Effector memory CD8-positive, alpha-beta T cell (primary cell): ENCODE data around the gene INSL4.

Source experiments
- ATAC-seq: fragments of 150-1000 bp; cut with Tn5 transposase; replicated peaks from 2 replicates; pipeline ENCODE4 v1.10.0; 2021; ENCODE audit warnings: mild to moderate bottlenecking, moderate library complexity
- DNase-seq, 3 experiments: peaks; one replicate each; pipeline ENCODE4 v3.0.0; 2021
- H3K27ac Mint-ChIP-seq, 2 donors: one replicate each; pipeline ENCODE4 v1.8.0; 2022; ENCODE audit warnings: mild to moderate bottlenecking in 2 of 2, mixed read lengths in 2 of 2, moderate library complexity in 2 of 2
- H3K27me3 Mint-ChIP-seq, 2 donors: one replicate each; pipeline ENCODE4 v1.8.0; 2022; ENCODE audit warnings: mixed read lengths in 2 of 2
- H3K36me3 Mint-ChIP-seq: one replicate; pipeline ENCODE4 v1.8.0; 2022; ENCODE audit warnings: mild to moderate bottlenecking, moderate library complexity, mixed read lengths; ENCODE audit not compliant: insufficient read depth
- H3K4me1 Mint-ChIP-seq, 2 donors: one replicate each; pipeline ENCODE4 v1.8.0; 2022; ENCODE audit warnings: low read depth in 2 of 2, mixed read lengths in 2 of 2
- H3K4me3 Mint-ChIP-seq, 2 donors: one replicate each; pipeline ENCODE4 v1.8.0; 2022; ENCODE audit warnings: mild to moderate bottlenecking in 2 of 2, mixed read lengths in 2 of 2, moderate library complexity in 2 of 2
- H3K9me3 Mint-ChIP-seq, 2 donors: one replicate each; pipeline ENCODE4 v1.8.0; 2022; ENCODE audit warnings: mixed read lengths in 2 of 2
- total RNA-seq, 9 experiments: gene quantifications; one replicate each; lab custom pipeline; 2026; lab: John Stamatoyannopoulos, UW

Gene INSL4
- total RNA-seq, result 0 to 0.26 (median 0) reads per million in 9 experiments

DNA sequence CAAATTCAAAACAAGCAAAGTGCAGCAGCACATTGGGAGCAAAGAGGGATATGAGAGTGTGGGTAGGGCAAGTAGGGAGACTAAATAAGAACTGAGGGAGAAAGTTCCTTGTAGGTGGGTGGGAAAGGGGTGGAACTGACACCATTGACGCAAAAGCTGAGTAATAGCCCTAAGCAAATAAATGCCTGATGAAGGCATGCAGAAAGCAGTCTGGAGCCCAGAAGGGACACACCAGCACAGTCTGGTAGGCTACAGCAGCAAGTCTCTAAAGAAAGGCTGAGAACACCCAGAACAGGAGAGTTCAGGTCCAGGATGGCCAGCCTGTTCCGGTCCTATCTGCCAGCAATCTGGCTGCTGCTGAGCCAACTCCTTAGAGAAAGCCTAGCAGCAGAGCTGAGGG, at the start of gene INSL4:
TSS of gene INSL4 (plus strand) at position 208 of the 400 bp plus-strand sequence. CDS start at position 313, 105 bp downstream.
- ATAC-seq (no peak), DNase-seq (no peak)
- H3K36me3 Mint-ChIP-seq, result no peaks in the 10 kb centered on the region
- peaks cover 21 to 38% of the 10 kb centered on the region in 2 donors for H3K27me3 Mint-ChIP-seq
- H3K27ac Mint-ChIP-seq, result no peak within 1 kb of the TSS
- H3K4me1 Mint-ChIP-seq, result no peaks in the 10 kb centered on the region
- no peak within 1 kb of the TSS for H3K4me3 Mint-ChIP-seq
- H3K9me3 Mint-ChIP-seq, result no peaks in the 10 kb centered on the region

DNA sequence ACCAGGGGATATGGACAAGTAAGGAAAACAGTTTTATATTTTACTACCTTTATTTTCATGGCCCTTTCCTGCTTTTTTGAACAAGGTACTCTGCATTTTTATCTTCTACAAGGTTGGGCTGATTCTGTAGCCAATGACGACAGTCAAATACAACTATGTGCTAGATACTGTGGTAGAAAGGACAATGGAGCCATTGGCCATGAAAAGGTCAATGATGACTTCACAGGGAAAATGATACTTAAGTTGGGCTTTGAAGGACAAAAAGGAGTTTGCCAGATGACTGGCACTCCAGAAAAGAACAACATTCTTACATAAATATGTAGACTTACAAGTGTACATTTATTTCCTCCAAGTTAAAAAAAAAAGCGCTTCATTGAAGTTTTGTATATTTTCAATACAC, 46.4 kb upstream of the INSL4 start:
- no peaks in the 10 kb centered on the region for H3K9me3 Mint-ChIP-seq
- no peak overlapping the region for H3K4me3 Mint-ChIP-seq
- ATAC-seq (no peak), DNase-seq (no peak)
- H3K4me1 Mint-ChIP-seq, result peaks cover 3 to 9% of the 10 kb centered on the region in 2 donors
- no peak overlapping the region for H3K27ac Mint-ChIP-seq
- no peaks in the 10 kb centered on the region for H3K27me3 Mint-ChIP-seq
- no peaks in the 10 kb centered on the region for H3K36me3 Mint-ChIP-seq

DNA sequence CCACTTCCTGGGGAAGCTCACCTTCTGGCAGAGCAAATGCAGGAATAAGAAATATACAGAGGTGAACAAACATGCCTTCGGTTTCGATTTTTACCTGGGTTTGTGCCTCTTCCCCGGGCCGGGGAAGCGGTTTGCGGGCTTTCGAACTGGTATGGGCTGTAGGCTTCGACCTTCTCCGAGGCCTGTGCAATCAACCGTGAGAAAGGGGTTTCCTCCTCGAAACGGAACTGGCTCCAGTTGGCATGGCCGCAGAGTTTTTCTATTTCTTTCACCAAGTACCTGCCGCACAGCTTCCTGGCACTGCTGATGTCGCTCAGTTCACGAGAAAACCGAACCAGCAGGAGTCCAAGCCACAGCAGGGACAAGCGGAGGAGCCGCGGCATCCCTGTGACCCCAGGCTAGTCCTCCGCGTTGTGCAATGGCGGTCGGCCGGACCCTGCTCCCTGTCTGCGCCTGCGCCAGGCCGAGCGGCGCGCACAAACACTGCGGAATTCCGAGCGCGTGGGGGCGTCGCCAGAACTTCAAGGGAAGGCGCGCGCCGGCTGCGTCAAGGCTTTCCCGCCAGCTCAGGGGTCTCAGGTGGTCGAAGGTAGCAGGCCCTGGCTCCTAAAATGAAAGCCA, 45.9 kb upstream of the INSL4 start, which contains the start of gene INSL6:
TSS of gene INSL6 (minus strand) at position 420 of the 621 bp plus-strand sequence. CDS start at position 383, 37 bp downstream.
- DNase-seq, result no peak
- Mint-ChIP-seq H3K4me1 (peaks cover 2 to 9% of the 10 kb centered on the region in 2 donors), H3K27me3 (no peaks in the 10 kb centered on the region), H3K36me3 (no peaks in the 10 kb centered on the region), H3K9me3 (no peaks in the 10 kb centered on the region), H3K4me3 (no peak within 1 kb of the TSS), H3K27ac (no peak within 1 kb of the TSS)
- no peak for ATAC-seq

DNA sequence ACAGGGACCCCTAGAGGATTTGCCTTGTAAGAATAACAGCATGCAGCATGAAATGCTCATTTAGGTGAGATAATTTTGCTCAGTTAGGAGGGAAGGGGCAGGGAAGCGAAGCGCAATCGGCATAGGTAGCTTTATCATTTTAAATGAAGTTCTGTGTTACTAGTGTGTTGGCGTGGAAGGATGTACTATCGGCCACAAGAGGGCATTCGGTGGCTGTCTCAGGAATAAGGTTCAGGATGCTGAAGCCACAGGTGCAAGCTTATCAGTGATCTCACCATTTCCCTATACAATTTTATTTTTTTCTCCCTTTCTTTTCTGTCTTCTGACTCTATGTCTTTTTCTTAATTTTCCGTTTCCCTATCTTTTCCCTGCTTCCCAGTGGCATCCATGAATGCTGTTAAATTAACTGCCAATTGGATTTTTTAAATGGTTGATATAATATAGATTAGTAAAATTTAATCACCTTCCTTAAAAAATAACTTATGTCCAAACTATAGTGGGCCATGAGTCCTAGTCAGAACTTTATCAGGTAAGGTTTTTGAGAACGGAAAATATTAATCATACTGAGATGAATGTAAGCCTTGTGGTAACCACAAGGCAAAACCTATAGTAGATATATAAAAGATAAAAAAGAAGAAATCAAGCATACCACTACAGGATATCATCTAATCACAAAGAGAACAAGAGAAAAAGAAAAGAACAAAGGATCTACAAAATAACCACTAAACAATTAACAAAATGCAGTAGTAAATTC, 44.6 kb upstream of the INSL4 start:
- H3K4me1 Mint-ChIP-seq, result peaks cover 2 to 9% of the 10 kb centered on the region in 2 donors
- ATAC-seq (peak; percentile 97), DNase-seq (peak; percentile 38 to 57 (median 56))
- H3K9me3 Mint-ChIP-seq, result no peaks in the 10 kb centered on the region
- peaks cover 0 to 4% of the 10 kb centered on the region in 2 donors for H3K27me3 Mint-ChIP-seq
- H3K27ac Mint-ChIP-seq, result no peak overlapping the region
- H3K36me3 Mint-ChIP-seq, result no peaks in the 10 kb centered on the region
- H3K4me3 Mint-ChIP-seq, result no peak overlapping the region

DNA sequence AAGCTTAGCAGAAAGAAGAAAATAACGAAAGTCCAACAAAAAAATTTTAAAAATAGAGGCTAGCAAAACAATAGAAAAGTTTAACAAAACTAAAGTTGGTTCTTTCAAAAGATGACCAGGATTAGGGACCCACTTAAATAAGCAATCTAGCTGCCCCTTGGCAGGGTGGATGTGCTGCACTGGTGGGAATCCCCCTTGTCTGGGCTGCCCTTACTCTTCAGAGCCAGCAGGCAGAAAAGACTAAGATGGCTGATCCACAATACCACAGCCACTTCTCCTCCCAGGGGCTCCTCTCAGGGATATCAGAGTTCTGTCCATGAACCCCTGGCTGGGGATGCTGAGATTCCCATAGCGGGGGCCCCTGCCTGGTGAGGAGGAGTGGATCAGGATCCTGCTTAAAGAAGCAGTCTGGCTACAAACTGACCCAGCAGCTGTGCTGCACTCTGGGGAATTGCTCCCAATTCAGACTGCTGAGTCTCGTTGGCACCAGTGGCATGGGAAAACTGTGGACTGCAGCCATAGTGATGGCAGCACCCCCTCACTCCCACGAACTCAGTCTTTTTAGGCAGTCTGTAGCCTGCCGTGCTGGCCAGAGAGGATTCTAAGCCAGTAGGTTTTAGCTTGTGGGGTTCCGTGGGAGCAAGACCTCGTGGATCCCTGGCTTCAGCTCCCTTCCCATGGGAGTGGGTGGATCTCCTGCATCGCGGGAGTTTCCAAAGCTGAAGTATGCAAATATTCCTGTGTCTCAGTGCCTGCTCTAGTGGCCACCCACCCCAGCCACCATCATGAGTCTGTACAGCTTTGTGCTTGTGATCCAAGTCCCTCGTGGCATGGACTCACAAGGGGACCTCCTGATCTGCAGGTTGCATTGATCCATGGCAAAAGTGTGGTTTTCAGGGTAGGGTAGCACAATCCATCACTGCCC, 42.9 kb upstream of the INSL4 start:
- DNase-seq (no peak), ATAC-seq (no peak)
- H3K36me3 Mint-ChIP-seq, result no peaks in the 10 kb centered on the region
- H3K9me3 Mint-ChIP-seq, result no peaks in the 10 kb centered on the region
- no peak overlapping the region for H3K27ac Mint-ChIP-seq
- H3K4me1 Mint-ChIP-seq, result peaks cover 2 to 9% of the 10 kb centered on the region in 2 donors
- H3K27me3 Mint-ChIP-seq, result peaks cover 0 to 8% of the 10 kb centered on the region in 2 donors
- H3K4me3 Mint-ChIP-seq, result no peak overlapping the region

DNA sequence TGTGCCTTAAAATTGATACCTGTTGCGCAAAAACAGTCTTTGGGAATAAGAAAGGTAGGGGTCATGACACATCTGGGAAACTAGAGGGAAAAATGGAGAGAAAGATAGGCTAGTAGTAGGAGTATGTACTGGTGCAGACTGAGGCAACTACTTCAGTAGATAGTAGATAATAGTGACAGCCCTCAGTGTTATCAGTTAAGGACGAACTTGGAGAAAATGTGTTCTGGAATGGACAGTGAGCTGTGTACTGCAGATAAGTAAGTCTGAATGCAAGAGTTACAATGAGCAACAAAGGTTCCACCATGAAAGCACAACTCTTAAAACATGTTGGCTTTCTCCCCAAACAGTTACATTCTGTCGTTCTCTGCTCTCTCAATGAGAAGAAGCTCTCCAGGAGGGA, 39.2 kb upstream of the INSL4 start:
- Mint-ChIP-seq H3K4me1 (no peaks in the 10 kb centered on the region), H3K9me3 (no peaks in the 10 kb centered on the region), H3K4me3 (no peak overlapping the region), H3K36me3 (no peaks in the 10 kb centered on the region), H3K27ac (no peak overlapping the region), H3K27me3 (peaks cover 8% of the 10 kb centered on the region in 2 donors)
- ATAC-seq, result no peak
- DNase-seq, result no peak

DNA sequence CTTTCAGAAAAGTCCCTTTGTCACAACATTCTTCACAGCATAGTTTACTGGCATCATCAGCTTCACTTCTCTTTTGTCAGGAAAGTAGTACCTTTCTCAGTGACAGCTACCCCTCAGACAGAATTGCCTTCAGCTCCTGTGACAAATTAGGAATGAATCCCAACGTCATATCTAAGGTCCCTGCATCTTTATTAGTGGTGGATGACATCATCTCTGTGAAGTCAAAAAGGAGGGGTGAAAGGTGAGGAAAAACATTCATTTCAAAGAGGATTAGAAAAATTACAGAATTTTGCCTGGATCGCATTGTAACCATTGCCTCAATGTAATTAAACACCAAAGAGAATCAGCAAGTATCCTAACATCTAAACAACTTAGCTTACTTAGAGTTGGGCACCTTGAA, 37.9 kb upstream of the INSL4 start:
- no peak overlapping the region for H3K27ac Mint-ChIP-seq
- DNase-seq (no peak), ATAC-seq (no peak)
- no peaks in the 10 kb centered on the region for H3K4me1 Mint-ChIP-seq
- H3K9me3 Mint-ChIP-seq, result no peaks in the 10 kb centered on the region
- no peaks in the 10 kb centered on the region for H3K36me3 Mint-ChIP-seq
- H3K27me3 Mint-ChIP-seq, result peaks cover 8% of the 10 kb centered on the region in 2 donors
- no peak overlapping the region for H3K4me3 Mint-ChIP-seq

DNA sequence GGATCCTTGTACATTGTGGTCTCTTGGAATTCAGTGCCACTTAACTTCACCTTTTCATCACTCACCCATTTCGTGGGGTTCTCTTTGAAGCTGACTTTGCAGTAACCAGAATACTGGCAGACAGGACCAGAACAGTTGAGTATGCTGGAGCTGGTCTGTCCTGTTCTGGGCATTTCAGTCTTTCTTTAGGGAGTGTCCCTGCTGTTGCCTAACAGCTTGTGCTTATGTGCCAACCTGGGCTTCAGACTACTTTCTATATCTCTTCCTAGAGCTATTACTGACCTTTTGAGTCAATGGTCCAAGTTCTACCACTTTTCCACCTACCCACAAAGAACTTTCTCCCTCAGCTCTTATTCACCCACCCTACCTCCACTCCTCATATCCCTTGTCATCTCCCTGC, 35.8 kb upstream of the INSL4 start:
- H3K27ac Mint-ChIP-seq, result no peak overlapping the region
- DNase-seq (no peak), ATAC-seq (no peak)
- H3K36me3 Mint-ChIP-seq, result no peaks in the 10 kb centered on the region
- no peaks in the 10 kb centered on the region for H3K4me1 Mint-ChIP-seq
- peaks cover 17 to 19% of the 10 kb centered on the region in 2 donors for H3K27me3 Mint-ChIP-seq
- H3K4me3 Mint-ChIP-seq, result no peak overlapping the region
- H3K9me3 Mint-ChIP-seq, result no peaks in the 10 kb centered on the region

DNA sequence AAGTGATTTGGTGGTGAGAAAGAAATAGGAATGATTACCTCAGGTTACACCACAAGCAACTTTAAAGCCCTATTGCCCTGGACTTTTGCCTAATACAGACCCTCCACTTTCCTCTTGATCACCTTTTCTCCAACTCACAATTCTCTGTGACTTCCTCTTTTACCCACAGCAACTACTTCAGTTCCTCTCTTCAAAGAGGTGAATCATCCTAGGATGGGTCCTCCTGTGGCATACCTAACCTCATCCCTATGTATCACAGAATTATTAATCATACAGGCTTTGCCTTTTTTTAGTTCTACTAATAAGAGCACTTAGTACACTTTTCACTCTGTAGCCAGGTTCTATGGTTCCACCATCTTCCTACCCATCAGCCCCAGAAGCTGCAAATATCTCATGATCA, 26.1 kb upstream of the INSL4 start:
- no peak overlapping the region for H3K4me3 Mint-ChIP-seq
- H3K27ac Mint-ChIP-seq, result no peak overlapping the region
- H3K36me3 Mint-ChIP-seq, result no peaks in the 10 kb centered on the region
- DNase-seq, result no peak
- H3K27me3 Mint-ChIP-seq, result peaks cover 21 to 44% of the 10 kb centered on the region in 2 donors
- no peaks in the 10 kb centered on the region for H3K9me3 Mint-ChIP-seq
- no peaks in the 10 kb centered on the region for H3K4me1 Mint-ChIP-seq
- no peak for ATAC-seq

DNA sequence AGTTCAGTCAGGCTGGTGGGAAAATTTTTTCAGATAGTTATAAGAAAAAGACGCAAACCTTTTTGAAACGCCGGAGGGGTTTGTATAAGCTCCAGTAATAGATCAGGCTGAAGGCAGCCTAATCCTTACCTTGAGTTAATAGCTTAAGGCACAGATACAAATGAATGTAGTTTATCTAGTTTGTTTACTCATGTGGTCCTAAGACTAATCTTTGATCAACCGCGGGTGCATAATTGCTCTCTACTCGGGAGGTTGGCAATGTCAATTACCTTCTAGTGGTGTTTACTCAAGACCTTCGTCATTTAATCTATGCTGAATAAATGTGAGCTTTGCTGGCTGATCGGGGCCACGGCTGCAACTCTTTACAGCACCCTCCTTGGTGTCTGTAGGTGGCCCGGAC, 665 bp upstream of the INSL4 start:
- Mint-ChIP-seq H3K27ac (no peak overlapping the region), H3K27me3 (peaks cover 28 to 38% of the 10 kb centered on the region in 2 donors), H3K4me1 (no peaks in the 10 kb centered on the region), H3K9me3 (no peaks in the 10 kb centered on the region), H3K4me3 (no peak overlapping the region), H3K36me3 (no peaks in the 10 kb centered on the region)
- DNase-seq, result no peak
- ATAC-seq, result no peak

DNA sequence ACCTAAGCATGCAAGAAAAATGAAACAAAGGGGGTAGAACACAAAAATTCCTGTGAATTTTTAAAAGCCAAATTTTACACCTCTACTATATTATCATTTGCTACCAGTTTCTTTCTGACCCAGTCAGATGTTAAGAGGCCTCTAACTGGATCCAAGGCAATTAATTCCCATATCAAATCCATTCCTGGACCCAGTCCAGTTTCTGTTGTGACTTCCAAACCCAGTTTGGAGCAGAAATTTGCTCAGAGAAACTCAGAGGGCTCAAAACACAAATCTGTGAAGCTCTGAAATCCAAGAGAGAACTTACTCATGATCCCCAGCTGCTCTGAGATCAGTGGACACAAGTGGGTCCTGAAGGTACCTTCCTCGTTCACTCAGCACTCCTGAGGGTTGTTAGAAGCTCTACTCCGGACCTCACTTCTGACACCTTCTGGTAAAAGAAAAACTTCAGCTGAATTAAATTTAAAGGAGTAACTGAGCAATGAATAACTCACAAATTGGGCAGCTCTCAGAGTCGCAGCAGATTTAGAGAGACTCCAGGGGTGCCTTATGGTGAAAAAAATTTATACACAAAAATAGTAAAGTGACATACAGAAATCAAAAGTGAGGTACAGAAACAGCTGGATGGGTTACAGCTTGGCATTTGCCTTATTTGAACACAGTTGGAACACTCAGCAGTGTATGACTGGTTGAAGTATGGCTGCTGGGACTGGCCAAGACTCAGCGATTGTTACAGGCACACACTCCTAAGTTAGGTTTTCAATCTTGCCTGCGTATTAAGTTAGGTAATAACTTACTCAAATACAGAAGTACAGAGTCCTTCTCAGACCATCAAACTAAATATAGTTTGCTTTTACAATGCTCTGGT, 32.4 kb downstream of the INSL4 start:
- Mint-ChIP-seq H3K4me3 (no peak overlapping the region), H3K27me3 (peaks cover 0 to 4% of the 10 kb centered on the region in 2 donors), H3K27ac (peak overlapping the region in 1 of 2 donors; percentile 64), H3K4me1 (peaks cover 0 to 4% of the 10 kb centered on the region in 2 donors), H3K9me3 (no peaks in the 10 kb centered on the region), H3K36me3 (no peaks in the 10 kb centered on the region)
- ATAC-seq (peak; percentile 47), DNase-seq (no peak)

DNA sequence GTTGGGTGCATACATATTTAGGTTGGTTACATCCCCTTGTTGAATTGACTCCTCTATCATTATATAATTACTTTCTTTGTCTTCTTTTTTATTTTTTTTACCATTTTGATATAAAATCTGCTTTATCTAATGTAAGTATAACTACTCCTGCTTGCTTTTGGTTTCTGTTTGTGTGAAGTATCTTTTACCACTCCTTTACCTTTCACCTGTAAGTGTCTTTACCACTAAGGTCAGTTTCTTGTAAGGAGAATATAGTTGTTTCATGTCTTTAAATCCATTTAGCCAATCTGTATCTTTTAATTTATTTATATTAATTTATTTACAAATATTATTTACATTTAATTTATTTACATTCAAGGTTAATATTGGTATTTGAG, 33.0 kb downstream of the INSL4 start:
- peak overlapping the region in 1 of 2 donors; percentile 19 for H3K27ac Mint-ChIP-seq
- H3K4me1 Mint-ChIP-seq, result peaks cover 0 to 4% of the 10 kb centered on the region in 2 donors
- H3K36me3 Mint-ChIP-seq, result no peaks in the 10 kb centered on the region

More for the DNA sequence above, 33.0 kb downstream of the INSL4 start:
- no peak overlapping the region for H3K4me3 Mint-ChIP-seq
- no peaks in the 10 kb centered on the region for H3K9me3 Mint-ChIP-seq
- ATAC-seq (no peak), DNase-seq (no peak)
- peaks cover 0 to 4% of the 10 kb centered on the region in 2 donors for H3K27me3 Mint-ChIP-seq
